Neural crest cell (in vitro differentiated cells): ENCODE data around the gene GAK. TPM values are rescaled to one million over a fixed set of nuclear protein-coding genes. Genes with fewer than 3 reads are reported as not detected.

Experiments
- DNase-seq: peaks from one replicate; pipeline ENCODE4 v3.0.0; 2021; ENCODE audit warnings: low read depth, mixed read lengths, low spot score
- H3K27ac Mint-ChIP-seq: one replicate; pipeline ENCODE4 v1.8.0; 2021; ENCODE audit warnings: mild to moderate bottlenecking, mixed read lengths; ENCODE audit not compliant: unreplicated experiment
- H3K27me3 Mint-ChIP-seq: 2 replicates; pipeline ENCODE4 v1.8.0; 2021; ENCODE audit warnings: low read depth, mild to moderate bottlenecking, mixed read lengths
- H3K36me3 Mint-ChIP-seq: 2 replicates; pipeline ENCODE4 v1.8.0; 2021; ENCODE audit warnings: low read depth, mild to moderate bottlenecking, mixed read lengths
- H3K4me1 Mint-ChIP-seq: 2 replicates; pipeline ENCODE4 v1.8.0; 2021; ENCODE audit warnings: mixed read lengths
- H3K4me3 Mint-ChIP-seq: one replicate; pipeline ENCODE4 v1.8.0; 2021; ENCODE audit warnings: mild to moderate bottlenecking, mixed read lengths
- H3K9me3 Mint-ChIP-seq: 2 replicates; pipeline ENCODE4 v1.8.0; 2021; ENCODE audit warnings: mixed read lengths
- CTCF ChIP-seq: fragments of 200-600 bp; sonication (generic); conservative IDR thresholded peaks from 2 replicates; pipeline ENCODE4 v1.5.0; 2021; ENCODE audit warnings: antibody characterized with exemption, mild to moderate bottlenecking
- total RNA-seq: library from RNA; stranded (reverse); gene quantifications from 2 replicates; pipeline ENCODE4 v1.2.1, GENCODE V29; 2021

Gene GAK
- total RNA-seq, 1 donor from 2014 or later: 87.7 TPM

- Mint-ChIP-seq H3K27ac (no peak overlapping the region), H3K4me3 (no peak overlapping the region), H3K4me1 (no peaks in the 10 kb centered on the region), H3K27me3 (no peaks in the 10 kb centered on the region), H3K9me3 (no peaks in the 10 kb centered on the region), H3K36me3 (no peaks in the 10 kb centered on the region)
- no peak for DNase-seq
- TF ChIP-seq CTCF: no peak
Measured at GRCh38 chr4:961351-962230, 29.5 kb upstream of the GAK start.

GRCh38 chr4:960636-961350 is 28.7 kb upstream of the GAK start:
- DNase-seq: no peak
- no peak overlapping the region for H3K27ac Mint-ChIP-seq
- H3K4me1 Mint-ChIP-seq: no peaks in the 10 kb centered on the region
- H3K9me3 Mint-ChIP-seq: no peaks in the 10 kb centered on the region
- H3K27me3 Mint-ChIP-seq: no peaks in the 10 kb centered on the region
- no peak for TF ChIP-seq CTCF
- H3K4me3 Mint-ChIP-seq: no peak overlapping the region
- H3K36me3 Mint-ChIP-seq: no peaks in the 10 kb centered on the region

- H3K36me3 Mint-ChIP-seq: no peaks in the 10 kb centered on the region
- no peak overlapping the region for H3K4me3 Mint-ChIP-seq
- DNase-seq: no peak
- H3K4me1 Mint-ChIP-seq: no peaks in the 10 kb centered on the region
- H3K9me3 Mint-ChIP-seq: no peaks in the 10 kb centered on the region
- no peaks in the 10 kb centered on the region for H3K27me3 Mint-ChIP-seq
- no peak for TF ChIP-seq CTCF
- H3K27ac Mint-ChIP-seq: no peak overlapping the region
Measured at GRCh38 chr4:960140-960635, 28.1 kb upstream of the GAK start.

GRCh38 chr4:959338-960139 is 27.4 kb upstream of the GAK start:
- no peak overlapping the region for H3K27ac Mint-ChIP-seq
- no peaks in the 10 kb centered on the region for H3K9me3 Mint-ChIP-seq
- DNase-seq: no peak
- H3K36me3 Mint-ChIP-seq: no peaks in the 10 kb centered on the region
- no peaks in the 10 kb centered on the region for H3K27me3 Mint-ChIP-seq
- H3K4me1 Mint-ChIP-seq: no peaks in the 10 kb centered on the region
- H3K4me3 Mint-ChIP-seq: no peak overlapping the region
- TF ChIP-seq CTCF: no peak

- no peak overlapping the region for H3K4me3 Mint-ChIP-seq
- no peaks in the 10 kb centered on the region for H3K4me1 Mint-ChIP-seq
- no peak for DNase-seq
- no peak overlapping the region for H3K27ac Mint-ChIP-seq
- no peaks in the 10 kb centered on the region for H3K36me3 Mint-ChIP-seq
- no peak for TF ChIP-seq CTCF
- no peaks in the 10 kb centered on the region for H3K27me3 Mint-ChIP-seq
- H3K9me3 Mint-ChIP-seq: no peaks in the 10 kb centered on the region
Measured at GRCh38 chr4:958696-959337, 26.7 kb upstream of the GAK start.
